Measurements from ENCODE around the gene DNAJC5. TPM values are rescaled to one million over a fixed set of nuclear protein-coding genes. Genes with fewer than 3 reads are reported as not detected.
"Not testable (repeated sequence)": the region's sequence is repeated elsewhere in the genome, so short reads cannot be mapped to it uniquely, and the experiment has no call there.

Gene DNAJC5
- polyA plus RNA-seq, 4 donors, result 26.5 to 38.5 (median 32.2) TPM

DNA sequence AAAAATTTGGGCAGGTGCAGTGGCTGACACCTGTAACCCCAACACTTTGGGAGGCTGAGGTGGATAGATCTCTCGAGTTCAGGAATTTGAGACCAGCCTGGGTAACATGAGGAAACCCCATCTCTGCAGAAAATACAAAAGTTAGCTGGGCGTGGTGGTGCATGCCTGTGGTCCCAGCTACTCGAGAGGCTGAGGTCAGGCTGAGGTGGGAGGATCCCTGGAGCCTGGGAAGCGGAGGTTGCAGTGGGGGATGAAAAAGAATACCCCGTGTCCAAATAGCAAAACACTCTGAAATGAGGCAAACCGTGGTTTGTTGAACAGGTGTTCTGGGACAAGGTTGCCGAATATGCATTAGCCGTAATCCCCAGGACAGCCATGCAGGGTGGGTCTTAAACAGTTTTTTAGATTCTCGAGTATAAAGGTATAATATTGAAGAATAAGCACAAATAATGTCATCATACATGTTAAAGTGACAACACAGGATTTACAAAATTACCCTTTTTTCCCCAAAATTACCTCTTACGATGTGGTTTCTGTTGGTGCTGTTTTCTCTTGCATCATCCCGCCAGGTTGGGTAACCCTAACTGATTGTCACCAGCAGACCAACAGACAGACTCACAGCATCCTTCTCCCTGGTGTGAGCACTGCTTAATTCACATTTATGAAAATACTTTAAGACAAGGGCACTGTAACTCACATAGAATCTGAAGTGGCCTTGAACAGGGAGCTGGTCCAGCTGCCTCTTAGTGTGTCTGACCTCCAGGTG, 9.1 kb downstream of the DNAJC5 start:
- DNase-seq (ENCODE audit: low read depth in 4 of 4, low spot score in 2 of 4), result no peak

DNA sequence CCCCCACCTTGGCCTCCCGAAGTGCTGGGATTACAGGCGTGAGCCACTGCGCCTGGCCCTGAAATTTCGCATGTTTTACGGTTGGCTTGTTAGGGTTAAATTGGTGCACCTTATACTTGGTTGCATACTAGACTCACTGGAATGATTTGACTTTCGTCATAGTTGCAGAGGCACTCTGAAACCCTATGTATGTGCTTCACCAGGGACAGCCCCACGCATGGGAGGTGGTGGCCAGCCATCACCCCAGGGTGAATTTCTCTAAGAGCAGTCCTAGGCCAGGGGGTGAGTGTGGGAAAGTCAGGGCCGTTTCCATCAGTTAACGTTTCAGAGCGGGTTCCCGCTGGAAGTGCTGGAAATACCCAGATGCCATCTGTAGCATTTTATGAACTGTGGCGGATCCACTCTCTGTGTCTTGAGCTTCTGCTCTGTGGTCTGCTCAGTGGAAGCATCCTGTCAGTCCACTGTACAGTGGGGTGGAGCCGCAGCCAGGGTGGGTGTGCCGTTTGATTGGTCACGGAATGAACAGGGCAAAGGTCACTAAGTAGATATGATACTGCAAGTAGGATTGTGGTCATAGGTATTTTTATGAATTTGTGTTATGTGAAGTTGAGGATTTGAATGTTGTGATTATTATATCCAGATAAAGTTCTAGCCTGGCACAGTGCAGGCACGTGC, 13.2 kb downstream of the DNAJC5 start:
- no peak for DNase-seq (ENCODE audit: low read depth in 4 of 4, low spot score in 2 of 4)

DNA sequence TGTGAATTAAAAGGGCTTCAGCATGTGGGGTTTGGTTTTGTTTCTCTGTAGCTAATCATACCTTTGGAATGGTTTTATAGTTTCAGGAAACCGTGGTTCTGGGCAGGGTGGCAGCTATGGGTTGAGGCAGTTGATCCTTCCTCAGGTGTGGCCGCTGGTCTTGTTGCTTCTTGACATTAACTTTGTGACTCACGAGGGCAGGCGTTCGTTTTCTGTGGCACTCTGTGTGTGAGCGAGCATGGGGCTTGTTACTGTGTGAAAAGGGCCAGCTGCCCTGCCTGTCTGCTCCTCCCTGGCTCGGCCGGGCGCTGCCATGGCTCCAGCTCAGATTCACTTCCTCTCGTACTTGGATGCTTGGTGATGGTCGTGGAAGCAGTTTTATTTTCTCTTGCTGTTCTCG, 16.2 kb downstream of the DNAJC5 start:
- DNase-seq (ENCODE audit: low read depth in 4 of 4, low spot score in 2 of 4), result no peak

DNA sequence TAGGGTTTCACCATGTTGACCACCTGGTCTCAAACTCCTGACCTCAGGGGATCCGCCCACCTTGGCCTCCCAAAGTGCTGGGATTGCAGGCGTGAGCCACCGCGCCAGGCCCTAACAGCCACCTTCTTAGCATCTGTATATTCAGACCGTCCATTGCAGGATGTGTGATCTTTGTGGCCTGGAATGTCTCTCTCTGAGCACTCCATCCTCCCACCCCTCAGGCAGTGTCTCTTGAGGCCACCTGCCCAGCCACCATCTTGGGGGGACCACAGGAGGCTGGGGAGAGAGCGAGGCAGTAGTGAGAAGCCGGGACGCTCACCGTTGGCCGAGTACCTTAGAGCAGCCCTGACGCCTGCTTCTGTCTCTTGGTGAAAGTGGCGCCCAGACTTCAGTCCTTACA, 18.8 kb downstream of the DNAJC5 start:
- DNase-seq (ENCODE audit: low read depth in 4 of 4, low spot score in 2 of 4), result no peak

DNA sequence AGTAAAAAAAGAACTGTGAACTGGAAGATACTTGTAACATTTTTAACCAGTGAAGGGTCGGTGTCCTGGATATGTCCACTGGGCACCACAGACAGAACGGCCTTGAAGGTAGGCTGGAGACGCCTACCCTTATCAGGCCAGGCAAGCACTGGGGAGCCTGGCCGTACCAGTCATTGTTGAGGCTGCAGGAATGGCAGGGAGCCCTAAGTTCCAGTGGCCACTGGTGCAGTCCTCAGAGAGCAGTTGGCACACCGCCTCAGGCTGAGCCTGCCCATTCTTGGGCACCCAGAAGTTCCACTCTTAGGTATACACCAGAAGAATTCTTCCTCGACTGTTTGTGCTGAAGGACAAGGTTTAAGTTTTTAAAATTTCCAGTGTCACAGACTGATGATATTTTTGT, 20.5 kb downstream of the DNAJC5 start:
- DNase-seq (ENCODE audit: low read depth in 4 of 4, low spot score in 2 of 4), result no peak

DNA sequence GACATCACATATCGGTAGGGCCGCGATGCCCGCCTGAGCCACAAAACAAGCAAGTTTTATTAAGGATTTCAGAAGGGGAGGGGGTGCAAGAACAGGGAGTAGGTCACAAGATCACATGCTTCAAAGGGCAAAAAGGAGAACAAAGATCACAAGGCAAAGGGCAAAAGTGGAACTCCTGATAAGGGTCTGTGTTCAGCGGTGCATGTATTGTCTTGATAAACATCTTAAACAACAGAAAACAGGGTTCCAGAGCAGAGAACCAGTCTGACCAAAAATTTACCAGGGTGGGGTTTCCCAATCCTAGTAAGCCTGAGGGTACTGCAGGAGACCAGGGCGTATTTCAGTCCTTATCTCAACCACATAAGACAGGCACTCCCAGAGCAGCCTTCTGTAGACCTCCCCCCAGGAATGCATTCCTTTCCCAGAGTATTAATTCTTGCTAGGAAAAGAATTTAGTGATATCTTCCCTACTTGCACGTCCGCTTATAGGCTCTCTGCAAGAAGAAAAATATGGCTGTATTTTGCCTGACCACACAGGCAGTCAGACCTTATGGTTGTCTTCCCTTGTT, 21.5 kb downstream of the DNAJC5 start:
- not testable (repeated sequence) for DNase-seq (ENCODE audit: low read depth in 4 of 4, low spot score in 2 of 4)

DNA sequence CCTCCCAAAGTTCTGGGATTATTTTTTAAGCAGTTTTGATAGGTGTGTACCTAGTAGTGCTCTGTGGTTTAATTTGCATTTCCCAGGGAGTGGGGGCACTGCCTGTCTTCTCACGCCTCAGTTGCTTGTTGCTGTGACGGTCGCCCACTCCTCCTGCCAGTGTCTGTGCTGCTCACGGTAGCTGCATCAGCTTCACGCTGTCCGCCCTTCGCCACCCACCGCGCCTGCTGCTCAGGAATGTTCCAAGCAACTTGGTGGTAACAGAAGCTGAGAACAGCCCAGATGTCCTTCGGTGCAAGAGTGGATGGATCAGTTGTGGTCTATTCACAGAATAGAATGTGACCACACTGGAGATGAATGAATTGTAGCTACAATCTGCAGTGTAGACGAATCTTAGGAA, 22.9 kb downstream of the DNAJC5 start:
- DNase-seq (ENCODE audit: low read depth in 4 of 4, low spot score in 2 of 4), result no peak

DNA sequence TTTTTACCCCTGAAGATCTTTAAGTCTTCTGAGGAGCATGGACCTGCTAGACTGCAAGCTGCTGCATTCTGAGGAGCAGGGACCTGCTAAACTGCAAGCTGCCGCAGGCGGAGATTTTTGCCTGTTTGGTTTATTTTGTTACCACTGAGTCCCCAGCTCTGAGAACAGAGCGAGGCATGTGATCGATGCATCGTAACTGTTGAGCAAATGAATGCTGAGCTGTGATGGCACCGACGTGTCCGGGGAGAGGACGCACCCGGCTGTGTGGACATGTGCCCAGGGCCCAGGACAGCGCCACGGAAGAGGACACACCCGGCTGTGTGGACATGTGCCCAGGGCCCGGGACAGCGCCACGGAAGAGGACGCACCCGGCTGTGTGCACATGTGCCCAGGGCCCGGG, 24.2 kb downstream of the DNAJC5 start:
- no peak for DNase-seq (ENCODE audit: low read depth in 4 of 4, low spot score in 2 of 4)

DNA sequence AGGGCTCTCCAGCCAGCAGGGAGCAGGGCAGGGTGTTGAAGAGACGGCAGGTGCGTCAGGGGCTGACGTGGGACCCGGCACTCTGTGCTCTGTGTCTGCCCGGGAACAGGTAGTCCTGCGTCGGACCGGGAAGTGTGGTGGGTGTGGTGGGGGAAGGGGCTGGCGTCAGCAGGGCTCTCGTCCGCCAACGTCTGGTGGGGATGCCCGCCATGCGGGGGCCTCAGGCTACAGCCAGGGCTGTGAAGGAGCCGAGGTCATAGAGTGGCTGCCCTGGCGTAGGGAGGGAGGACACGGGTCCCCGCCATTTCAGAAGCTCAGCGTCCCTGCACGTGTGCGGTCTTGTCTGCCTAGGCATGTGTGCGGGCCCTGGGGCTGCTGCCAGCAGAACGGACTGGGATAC, 25.3 kb downstream of the DNAJC5 start:
- no peak for DNase-seq (ENCODE audit: low read depth in 4 of 4, low spot score in 2 of 4)

DNA sequence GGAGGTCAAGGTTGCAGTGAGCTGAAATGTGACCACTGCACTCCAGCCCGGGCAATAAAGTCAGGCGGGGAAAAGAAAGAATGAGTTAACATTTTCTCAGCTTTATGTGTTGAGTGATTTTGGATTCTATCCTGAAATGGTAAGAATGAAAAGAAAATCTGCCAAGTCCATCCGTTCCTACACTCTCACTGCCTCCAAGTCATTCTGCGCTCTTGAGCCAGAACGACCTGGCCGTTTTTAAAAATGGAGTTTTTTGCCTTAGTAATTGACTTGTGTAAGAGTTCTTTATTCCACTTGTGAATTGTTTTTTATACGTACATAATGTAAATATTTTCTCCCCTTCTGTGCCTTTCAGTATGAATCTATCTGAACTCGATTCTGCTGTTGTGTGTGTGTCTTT, 28.7 kb downstream of the DNAJC5 start:
- no peak for DNase-seq (ENCODE audit: low read depth in 4 of 4, low spot score in 2 of 4)

DNA sequence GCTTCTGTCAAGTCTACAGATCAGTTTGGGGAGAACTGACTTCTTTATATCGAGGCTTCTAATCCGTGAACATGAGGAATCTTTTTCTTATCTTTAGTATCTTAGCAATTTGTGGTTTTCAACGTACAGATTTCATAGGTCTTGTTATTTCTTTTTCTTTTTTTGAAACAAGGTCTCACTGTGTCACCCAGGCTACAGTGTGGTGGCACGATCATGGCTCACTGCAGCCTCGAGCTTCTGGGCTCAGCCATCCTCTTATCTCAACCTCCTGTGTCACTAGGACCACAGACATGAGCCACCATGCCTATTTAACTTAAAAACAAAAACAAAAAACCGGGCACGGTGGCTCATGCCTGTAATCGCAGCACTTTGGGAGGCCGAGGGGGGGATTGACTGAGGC, 29.3 kb downstream of the DNAJC5 start:
- no peak for DNase-seq (ENCODE audit: low read depth in 4 of 4, low spot score in 2 of 4)

DNA sequence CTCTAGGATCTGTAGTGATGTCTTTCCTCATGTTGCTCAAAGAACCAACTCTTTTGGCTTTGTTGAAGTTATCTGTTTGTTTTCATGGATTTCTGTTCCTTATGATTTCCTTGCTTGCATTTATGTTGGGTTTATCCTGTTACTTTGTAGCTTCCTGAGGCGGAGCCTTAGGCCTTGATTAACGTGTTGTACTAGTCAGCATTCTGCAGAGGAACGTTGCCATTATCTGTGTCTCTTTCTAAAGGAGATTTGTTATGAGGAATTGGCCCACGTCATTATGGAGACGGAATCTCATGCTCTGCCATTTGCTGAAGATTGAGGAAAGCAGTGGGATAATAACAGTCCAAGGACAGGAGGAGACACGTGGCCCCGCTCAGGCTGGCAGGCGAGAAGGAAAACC, 31.4 kb downstream of the DNAJC5 start:
- DNase-seq (ENCODE audit: low read depth in 4 of 4, low spot score in 2 of 4), result no peak

DNA sequence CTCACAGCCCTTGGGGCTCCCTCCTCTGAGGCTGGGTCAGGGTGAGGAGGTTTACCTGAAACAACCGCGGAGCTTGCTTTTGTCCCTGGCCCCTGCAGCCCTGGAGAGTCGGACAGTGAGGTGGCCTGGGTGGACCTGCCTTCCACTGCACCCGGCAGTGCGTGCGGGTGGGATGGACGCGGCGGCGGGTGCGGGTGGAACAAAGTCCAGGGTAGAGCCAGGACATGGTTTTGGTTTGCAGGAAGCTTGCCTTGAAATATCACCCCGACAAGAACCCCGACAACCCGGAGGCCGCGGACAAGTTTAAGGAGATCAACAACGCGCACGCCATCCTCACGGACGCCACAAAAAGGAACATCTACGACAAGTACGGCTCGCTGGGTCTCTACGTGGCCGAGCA, 34.1 kb downstream of the DNAJC5 start:
- DNase-seq (ENCODE audit: low read depth in 4 of 4, low spot score in 2 of 4), result no peak

DNA sequence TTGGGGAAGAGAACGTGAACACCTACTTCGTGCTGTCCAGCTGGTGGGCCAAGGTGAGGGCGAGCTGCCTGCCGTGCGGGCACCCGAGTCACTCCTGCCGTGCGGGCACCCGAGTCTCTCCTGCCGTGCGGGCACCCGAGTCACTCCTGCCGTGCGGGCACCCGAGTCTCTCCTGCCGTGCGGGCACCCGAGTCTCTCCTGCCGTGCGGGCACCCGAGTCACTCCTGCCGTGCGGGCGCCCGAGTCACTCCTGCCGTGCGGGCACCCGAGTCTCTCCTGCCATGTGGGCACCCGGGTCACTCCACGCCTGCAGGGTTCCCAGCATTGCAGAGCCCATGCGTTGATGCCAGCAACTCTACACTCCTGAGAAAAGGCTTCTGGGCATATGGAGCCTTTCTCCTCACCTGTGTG, 34.6 kb downstream of the DNAJC5 start:
- not testable (repeated sequence) for DNase-seq (ENCODE audit: low read depth in 4 of 4, low spot score in 2 of 4)

DNA sequence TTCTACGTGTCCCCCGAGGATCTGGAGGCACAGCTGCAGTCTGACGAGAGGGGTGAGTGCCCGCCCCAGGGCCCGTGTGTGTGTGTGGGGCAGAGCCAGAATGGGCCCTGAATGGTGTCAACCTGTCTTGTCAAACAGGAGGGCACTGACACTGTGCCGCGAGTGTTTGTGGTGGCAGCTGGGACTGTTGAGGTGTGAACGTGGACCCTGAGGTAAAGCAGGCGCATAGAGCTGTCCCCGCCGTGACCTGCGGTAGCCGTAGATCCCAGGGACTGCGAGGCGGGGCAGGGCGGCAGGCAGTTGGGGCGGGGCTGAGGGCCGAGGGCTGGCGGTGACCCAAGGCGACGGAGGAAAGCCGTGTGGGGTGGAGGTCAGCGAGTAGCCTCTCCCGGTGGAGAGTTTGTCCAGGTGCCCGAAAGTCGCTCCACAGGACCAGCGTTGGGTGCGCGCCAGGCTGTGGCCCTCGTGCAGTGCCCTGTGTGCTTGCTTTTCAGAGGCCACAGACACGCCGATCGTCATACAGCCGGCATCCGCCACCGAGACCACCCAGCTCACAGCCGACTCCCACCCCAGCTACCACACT, 36.1 kb downstream of the DNAJC5 start:
- DNase-seq (ENCODE audit: low read depth in 4 of 4, low spot score in 2 of 4), result no peak

DNA sequence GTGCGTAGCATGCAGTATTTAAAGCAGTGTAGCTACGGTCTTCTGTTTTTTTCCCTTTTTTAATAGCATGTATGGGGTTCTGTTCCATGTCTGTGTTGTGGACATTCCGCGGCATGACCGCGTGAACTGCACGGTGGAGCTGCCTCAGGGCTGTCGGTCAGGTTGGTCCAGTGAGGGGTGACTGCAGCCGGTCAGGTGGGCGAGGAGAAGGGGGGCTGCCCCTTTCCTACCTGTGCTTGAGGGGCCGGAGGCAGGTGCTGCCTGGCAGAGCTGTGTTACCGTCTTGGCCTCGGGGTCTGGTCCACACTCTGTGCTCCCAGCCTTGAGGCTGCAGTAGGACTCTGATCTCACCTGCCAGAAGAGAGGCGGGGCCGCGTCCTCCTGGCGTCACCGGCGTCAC, 36.8 kb downstream of the DNAJC5 start:
- DNase-seq (ENCODE audit: low read depth in 4 of 4, low spot score in 2 of 4), result no peak

DNA sequence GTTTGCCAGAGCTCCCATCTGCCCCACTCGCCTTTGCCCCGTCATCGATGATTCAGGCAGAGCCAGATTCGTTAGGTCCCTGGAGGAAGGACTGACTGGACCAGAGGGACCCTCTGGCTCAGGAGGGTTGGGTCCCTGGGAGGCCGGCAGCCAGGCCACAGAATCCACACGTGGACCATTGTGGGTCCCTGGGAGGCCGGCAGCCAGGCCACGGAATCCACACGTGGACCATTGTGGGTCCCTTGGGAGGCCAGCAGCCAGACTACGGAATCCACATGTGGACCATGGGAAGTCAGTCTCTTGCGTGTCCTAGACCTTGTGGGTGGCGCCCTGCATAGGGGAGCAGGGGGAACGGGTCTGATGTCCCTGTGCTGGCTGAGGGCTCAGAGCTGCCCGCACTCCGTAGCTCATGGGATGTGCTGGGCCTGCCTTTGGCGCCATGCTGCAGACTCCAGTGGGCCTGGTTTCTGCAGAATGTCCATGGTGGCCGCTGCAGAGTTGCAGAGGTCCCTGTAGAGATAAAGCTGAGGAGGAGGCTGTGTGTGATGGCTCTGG, 37.8 kb downstream of the DNAJC5 start:
- no peak for DNase-seq (ENCODE audit: low read depth in 4 of 4, low spot score in 2 of 4)

DNA sequence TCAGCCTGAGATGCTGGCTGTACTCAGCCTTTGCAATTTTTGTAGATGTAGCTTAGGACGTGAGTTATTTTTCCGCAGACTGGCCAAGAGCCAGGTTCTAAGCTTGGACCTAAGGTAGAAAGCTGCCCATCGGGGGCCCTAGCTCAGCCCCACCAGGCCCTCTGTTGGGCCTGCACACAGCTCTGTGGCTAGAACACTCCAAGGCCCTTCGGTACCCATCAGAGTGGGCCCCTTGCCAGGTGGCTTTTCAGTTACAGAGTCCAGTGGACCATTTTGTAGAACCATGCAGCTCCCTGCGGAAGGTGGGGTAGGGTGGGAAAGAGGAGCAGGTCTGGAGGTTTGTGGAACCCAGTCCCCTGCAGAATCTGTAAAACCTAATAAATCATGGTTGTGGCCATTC, 38.7 kb downstream of the DNAJC5 start:
- DNase-seq (ENCODE audit: low read depth in 4 of 4, low spot score in 2 of 4), result no peak

DNA sequence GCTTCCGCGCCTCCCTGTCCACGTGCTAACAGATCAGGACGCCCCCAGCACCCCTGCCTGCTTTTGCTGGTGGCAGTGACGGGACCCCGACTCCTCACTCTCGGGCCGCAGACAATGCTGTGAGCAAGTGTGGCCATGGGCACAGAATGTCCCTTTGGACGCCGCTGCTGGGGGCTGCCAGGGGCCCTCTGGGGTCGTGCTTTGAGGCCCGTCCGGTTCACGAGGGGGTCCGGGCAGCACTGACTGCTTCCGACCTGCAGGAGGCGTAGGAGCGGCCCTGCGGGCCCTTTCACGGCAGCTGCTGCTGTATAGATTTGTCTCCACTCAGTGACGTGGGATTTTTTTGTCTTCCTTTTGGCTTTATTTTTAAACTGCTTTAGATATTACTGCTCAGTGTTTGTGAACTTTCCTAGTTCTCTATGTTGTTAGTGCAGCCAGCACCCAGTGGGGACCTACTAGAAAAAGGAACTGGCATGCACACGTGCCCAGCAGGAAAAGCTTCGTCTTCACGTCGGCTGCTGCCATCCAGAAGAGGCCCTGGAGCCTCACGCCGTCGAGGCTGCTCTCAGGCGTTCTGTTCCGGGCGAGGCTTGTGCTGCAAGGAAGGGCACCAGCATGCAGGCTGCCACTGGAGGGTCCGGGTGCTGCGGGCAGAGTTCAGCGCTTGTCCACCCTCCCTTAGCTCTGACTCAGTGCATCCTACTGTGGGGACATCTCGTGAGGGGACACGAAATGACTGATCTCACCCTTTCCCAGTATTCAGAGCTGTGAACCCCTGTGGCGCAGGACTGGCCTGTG, 39.5 kb downstream of the DNAJC5 start:
- DNase-seq (ENCODE audit: low read depth in 4 of 4, low spot score in 2 of 4), result no peak

DNA sequence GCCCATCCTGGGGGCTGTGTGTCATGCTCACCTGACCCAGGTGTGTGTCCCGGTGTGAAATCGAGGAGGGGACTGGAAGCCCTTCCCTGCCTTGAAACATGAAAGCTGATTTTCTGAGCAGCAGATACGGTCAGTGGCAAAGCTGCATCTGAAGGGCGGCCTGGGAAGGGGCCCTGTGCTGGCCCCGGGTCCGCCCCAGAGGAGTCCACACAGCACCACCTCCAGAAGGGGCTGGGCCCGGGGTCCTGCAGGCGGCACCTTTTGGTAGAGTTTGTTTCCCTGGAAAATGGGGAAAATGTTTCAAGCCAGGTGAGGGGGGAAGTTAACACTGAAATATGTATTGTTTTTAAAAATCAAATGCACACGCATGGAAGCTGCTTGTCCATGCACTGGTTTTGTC, 40.5 kb downstream of the DNAJC5 start:
- DNase-seq (ENCODE audit: low read depth in 4 of 4, low spot score in 2 of 4), result no peak

DNA sequence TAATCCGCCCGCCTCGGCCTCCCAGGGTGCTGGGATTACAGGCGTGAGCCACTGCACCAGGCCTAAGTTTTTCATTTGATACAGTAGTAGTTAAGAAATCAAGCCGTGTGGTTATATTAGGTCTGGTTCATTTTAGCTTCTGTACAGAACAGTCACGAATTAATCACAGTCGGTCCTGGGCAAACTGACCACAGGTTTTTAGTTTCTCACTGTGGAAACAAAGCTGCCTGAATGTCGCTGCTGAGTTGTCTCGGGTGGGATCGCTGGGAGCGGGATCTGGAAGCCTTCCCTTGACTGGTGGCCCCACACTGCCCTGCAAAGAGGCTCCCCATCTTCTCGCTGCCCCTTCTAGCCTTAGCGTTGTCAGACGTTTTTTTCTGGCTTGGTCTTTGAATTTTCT, 42.7 kb downstream of the DNAJC5 start:
- no peak for DNase-seq (ENCODE audit: low read depth in 4 of 4, low spot score in 2 of 4)
